ENCODE results near the gene PTP4A2. TPM values are rescaled to one million over a fixed set of nuclear protein-coding genes. Genes with fewer than 3 reads are reported as not detected.

PTP4A2 gene
- total and polyA plus RNA-seq, 2 donors (not counting 3 experiments of a cell fraction or from before 2014, with no cell fraction given): 74.1 to 184 TPM

DNA sequence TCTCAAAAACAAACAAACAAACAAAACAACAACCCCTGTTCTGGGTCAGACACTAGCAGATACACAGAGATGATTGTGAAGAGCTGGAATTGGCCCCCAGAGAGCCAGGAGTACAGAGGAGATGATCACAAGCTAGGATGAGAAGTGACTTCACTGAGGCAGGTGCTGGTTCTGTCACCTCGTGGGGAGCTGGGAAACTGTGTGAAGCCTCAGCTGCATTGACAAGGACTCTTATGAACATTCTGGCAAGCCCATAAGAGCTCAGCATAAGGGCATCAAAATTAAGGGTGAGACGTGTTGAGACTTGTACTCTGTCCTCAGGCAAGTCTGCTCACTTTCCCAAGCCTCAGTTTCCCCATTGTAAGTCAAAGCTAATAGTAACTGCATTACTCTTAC is 14.7 kb upstream of the PTP4A2 start:
- Histone ChIP-seq H3K4me1 (ENCODE audit: control insufficient read depth, extremely low read depth, insufficient read depth, low read length) (peaks cover 20% of the 10 kb centered on the region), H3K79me2 (ENCODE audit: control insufficient read depth, insufficient read depth, low read length) (no peaks in the 10 kb centered on the region), H3K9ac (replicated peaks; ENCODE audit: extremely low read depth, insufficient read depth, low read length) (no peak overlapping the region), H4K20me1 (replicated peaks; ENCODE audit: control insufficient read depth, extremely low read depth, insufficient read depth, low read length) (no peaks in the 10 kb centered on the region), H3K9me3 (replicated peaks; ENCODE audit: control insufficient read depth, insufficient read depth, low read length) (no peaks in the 10 kb centered on the region), H3K9me1 (replicated peaks; ENCODE audit: control insufficient read depth, extremely low read depth, insufficient read depth, low read length) (no peaks in the 10 kb centered on the region), H3K4me2 (ENCODE audit: insufficient read depth, low read length) (no peak overlapping the region), H3K27me3 (ENCODE audit: control insufficient read depth in 2 of 2, insufficient read depth in 2 of 2, low read length in 2 of 2) (no peaks in the 10 kb centered on the region), H3K27ac (ENCODE audit: insufficient read depth, low read depth, low read length) (no peak overlapping the region), H3K36me3 (ENCODE audit: control insufficient read depth in 2 of 2, extremely low read depth in 1 of 2, insufficient read depth in 2 of 2, low read length in 2 of 2) (no peaks in the 10 kb centered on the region), H2AFZ (ENCODE audit: low read depth, low read length) (no peak overlapping the region), H3K4me3 (replicated peaks in 1 of 3; ENCODE audit: insufficient read depth in 1 of 3, low read depth in 1 of 3, low read length in 3 of 3) (no peak overlapping the region)
- BruUV-seq (replicated peaks): no TSS peak
- TF ChIP-seq MYC (IDR thresholded peaks at IDR 0.05; ENCODE audit: low read depth, low read length) (no peak), POLR2A (IDR thresholded peaks at IDR 0.05; ENCODE audit: low read depth, low read length) (no peak), POLR2AphosphoS5 (IDR thresholded peaks at IDR 0.05; ENCODE audit: insufficient read depth, low read depth, low read length) (no peak), JUN (IDR thresholded peaks at IDR 0.05; ENCODE audit: borderline replicate concordance, insufficient read depth, insufficient read length, low read depth) (no peak), MAX (IDR thresholded peaks at IDR 0.05; ENCODE audit: insufficient read depth, insufficient read length) (no peak), CTCF (IDR thresholded peaks at IDR 0.05; ENCODE audit: extremely low read depth in 1 of 2, insufficient read depth in 1 of 2, low read depth in 1 of 2, low read length in 2 of 2) (no peak), FOS (IDR thresholded peaks at IDR 0.05; ENCODE audit: borderline replicate concordance, insufficient read depth, low read length) (no peak), EZH2 (IDR thresholded peaks at IDR 0.05; ENCODE audit: borderline replicate concordance, low read depth, low read length, severe bottlenecking) (no peak), GATA2 (IDR thresholded peaks at IDR 0.05; ENCODE audit: insufficient read depth, insufficient read length, low read depth, low read length) (no peak)
- no peak for DNase-seq (ENCODE audit: low read depth, low spot score)
- intact Hi-C loops (cut with micrococcal nuclease) (no loop called here), dilution Hi-C loops (cut with MboI; ENCODE audit: extremely low pct_ligation_motif_present, low sequenced_read_pairs) (no loop called here)
- ChIA-PET CTCF (interaction anchor here (1.1 to 5.2 kb wide), 6 partner anchors 9 to 137 kb away, joined by 3 to 54 read pairs (median 6); partner anchors contain the start of genes PTP4A2 and SPOCD1), POLR2A (interaction anchor here (1.2 kb wide), 1 partner anchor 47 kb away, joined by 3 read pairs; no protein-coding TSS in a partner anchor)
- FAIRE-seq: no peak
